Prostate gland (tissue), 2 donors: Measurements from ENCODE around the gene USP47.

ENCODE experiments used
- POLR2AphosphoS5 ChIP-seq: sonication (generic); formaldehyde crosslinking; IDR thresholded peaks from one replicate; pipeline ENCODE4 v1.6.1; 2017; ENCODE audit warnings: antibody characterized with exemption
- TF ChIP-seq, protein P1 (sequence below), 4 experiments: fragments of 200-600 bp in 2 of 4; fragments of 450-650 bp in 2 of 4; sonication (generic) in 2 of 4; IDR thresholded peaks; 1 replicate in 3 of 4; 2 replicates in 1 of 4; pipeline ENCODE4 v1.5.1; 2016 to 2019; ENCODE audit warnings: antibody characterized with exemption in 4 of 4, mild to moderate bottlenecking in 2 of 4, moderate library complexity in 2 of 4

DNA sequence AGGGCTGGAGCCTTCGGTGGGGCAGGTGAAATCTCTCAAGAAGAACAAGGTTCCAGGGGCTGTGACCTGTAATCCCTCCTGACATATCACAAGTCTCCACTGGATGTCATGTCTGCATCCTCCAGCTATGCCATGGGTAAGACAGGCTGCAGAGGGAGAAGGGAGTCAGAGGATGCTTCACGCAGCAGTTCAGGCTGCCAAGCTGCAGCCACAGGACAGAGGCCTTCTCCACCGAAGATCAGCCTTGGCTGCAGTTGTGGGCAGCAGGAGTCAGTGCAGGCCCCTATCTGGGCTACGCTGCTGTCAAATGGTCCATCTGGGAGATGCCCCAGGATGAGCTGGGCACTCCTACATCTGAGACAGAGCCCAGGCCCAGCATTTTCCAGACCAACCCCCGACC lies 141.7 kb downstream of the USP47 start:
- TF ChIP-seq, protein P1, sequence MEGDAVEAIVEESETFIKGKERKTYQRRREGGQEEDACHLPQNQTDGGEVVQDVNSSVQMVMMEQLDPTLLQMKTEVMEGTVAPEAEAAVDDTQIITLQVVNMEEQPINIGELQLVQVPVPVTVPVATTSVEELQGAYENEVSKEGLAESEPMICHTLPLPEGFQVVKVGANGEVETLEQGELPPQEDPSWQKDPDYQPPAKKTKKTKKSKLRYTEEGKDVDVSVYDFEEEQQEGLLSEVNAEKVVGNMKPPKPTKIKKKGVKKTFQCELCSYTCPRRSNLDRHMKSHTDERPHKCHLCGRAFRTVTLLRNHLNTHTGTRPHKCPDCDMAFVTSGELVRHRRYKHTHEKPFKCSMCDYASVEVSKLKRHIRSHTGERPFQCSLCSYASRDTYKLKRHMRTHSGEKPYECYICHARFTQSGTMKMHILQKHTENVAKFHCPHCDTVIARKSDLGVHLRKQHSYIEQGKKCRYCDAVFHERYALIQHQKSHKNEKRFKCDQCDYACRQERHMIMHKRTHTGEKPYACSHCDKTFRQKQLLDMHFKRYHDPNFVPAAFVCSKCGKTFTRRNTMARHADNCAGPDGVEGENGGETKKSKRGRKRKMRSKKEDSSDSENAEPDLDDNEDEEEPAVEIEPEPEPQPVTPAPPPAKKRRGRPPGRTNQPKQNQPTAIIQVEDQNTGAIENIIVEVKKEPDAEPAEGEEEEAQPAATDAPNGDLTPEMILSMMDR (IDR thresholded peaks at IDR 0.05), result no peak
- TF ChIP-seq POLR2AphosphoS5, result no peak
